GM19328 (cell line): Measurements from ENCODE around the gene PTPN2.
"Not testable (repeated sequence)": the region's sequence is repeated elsewhere in the genome, so short reads cannot be mapped to it uniquely, and the experiment has no call there.

Source experiments
- ATAC-seq: cut with Tn5 transposase; IDR thresholded peaks from one replicate; pipeline ENCODE4 v1.9.1; 2021; ENCODE audit warnings: mild to moderate bottlenecking, moderate library complexity; ENCODE audit not compliant: unreplicated experiment

The PTPN2 gene

DNA sequence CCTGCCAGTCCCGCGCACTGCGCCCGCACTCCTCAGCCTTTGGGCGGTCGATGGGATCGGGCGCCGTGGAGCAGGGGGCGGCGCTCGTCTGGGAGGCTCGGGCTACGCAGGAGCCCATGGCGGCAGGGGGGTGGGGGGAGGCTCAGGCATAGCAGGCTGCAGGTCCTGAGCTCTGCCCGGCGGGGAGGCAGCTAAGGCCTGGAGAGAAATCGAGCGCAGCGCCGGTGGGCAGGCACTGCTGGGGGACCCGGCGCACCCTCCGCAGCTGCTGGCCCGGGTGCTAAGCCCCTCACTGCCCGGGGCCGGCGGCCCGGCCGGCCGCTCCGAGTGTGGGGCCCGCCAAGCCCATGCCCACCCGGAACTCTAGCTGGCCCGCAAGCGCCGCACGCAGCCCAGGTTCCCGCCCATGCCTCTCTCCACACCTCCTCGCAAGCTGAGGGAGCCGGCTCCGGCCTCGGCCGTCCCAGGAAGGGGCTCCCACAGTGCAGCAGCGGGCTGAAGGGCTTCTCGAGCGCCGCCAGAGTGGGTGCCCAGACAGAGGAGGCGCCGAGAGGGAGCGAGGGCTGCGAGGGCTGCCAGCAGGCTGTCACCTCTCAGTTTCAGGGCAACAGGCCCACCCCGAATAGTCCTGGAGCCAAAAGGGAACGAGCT is 107.1 kb downstream of the PTPN2 start:
- no peak for ATAC-seq

DNA sequence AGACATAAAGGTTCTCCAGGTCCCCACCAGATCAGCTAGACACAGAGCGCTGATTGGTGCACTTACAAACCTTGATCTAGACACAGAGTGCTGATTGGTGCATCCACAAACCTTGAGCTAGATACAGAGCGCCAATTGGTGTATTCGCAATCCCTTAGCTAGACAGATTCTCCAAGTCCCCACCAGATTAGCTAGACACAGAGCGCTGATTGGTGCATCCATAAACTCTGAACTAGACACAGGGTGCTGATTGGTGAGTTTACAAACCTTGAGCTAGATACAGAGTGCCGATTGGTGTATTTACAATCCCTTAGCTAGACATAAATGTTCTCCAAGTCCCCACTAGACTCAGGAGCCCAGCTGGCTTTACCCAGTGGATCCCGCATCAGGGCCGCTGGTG is 107.6 kb downstream of the PTPN2 start:
- not testable (repeated sequence) for ATAC-seq

DNA sequence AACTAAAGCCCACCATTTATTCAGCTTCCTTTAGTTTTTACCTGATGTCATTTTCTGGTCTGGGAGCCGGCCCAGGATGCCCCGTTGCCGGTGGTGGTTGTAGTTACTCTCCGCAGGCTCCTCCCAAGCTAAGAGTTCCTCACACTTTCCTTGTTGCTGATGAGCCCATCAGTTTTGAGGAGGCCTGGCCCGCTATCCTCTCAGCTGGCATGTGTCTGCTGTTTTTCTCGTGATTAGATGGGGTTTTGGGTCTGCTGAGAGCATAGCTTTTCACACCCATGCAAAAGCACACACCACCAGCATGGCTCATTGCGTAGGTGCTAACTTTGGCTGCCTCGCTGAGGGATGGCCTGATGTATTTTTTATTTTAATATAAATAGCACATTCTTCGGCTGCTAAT is 109.1 kb downstream of the PTPN2 start:
- no peak for ATAC-seq

DNA sequence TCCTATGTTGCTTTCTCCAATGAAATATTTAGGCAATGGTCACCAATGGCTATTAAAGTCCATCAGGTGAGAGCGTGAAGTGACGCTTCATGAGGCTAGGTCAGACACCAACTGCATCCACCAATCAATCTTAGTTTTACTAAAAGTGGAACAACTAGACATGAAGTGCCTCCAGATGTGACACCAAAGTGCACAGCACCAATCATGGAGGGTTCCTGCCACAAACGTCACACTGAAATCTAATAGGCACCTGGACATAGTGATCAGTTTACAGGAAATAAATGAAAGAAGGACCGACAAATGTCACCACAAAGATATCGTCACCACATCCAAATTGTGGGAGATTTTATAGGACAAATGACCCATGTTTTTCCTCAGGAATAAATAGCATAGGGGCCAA is 110.7 kb downstream of the PTPN2 start:
- no peak for ATAC-seq

DNA sequence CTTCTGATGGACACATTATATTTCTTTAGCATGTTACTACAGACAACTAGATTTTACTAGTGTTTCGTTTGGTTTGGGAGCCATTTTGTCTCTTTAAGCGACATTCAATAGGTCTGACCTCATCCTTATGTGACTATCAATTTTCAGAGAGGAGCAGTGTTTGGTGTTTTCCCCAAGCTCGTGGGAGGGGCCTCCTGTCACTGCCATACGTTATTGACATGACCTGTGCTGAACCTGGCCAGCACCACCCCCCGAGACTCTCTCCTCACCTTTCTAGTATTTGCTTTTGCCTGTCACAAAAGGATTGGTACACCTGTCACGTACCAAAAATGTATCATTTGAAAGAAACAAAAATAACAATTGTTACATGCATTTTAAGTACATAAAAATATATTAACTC is 111.9 kb downstream of the PTPN2 start:
- no peak for ATAC-seq

DNA sequence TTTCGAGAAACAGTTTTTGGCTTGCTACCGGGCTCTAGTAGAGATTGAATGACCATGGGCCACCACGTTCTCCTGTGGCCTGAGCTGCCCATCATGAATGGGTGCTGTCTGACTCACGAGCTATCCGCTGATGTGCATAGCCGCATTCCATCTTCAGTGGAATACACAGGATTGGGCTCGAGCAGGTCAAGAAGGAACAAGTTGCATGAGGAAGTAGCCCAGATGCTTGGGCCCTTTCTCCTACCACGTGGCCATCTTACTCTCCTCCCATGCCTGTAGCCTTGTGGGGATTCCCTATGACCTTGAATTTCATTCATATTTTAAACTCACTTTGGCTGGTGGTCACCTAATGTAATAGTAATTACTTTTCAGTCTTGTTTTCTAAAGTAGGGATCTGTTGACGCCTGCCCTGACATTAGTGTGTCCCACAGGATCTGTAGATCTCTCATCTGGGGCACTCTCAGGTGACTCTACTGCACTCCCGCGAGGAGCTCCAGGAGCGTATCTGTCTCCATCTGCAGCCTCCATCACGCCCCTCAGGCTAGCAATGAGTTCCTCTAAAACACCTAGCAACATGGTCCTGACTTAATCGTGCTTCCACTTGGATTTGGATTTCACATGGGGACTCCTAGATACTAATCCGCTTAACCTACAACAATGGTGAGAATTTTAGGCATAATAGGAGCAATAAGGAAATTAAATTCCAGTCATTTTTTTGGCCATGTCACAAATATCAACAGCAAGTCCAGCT is 113.4 kb downstream of the PTPN2 start:
- ATAC-seq, result no peak

DNA sequence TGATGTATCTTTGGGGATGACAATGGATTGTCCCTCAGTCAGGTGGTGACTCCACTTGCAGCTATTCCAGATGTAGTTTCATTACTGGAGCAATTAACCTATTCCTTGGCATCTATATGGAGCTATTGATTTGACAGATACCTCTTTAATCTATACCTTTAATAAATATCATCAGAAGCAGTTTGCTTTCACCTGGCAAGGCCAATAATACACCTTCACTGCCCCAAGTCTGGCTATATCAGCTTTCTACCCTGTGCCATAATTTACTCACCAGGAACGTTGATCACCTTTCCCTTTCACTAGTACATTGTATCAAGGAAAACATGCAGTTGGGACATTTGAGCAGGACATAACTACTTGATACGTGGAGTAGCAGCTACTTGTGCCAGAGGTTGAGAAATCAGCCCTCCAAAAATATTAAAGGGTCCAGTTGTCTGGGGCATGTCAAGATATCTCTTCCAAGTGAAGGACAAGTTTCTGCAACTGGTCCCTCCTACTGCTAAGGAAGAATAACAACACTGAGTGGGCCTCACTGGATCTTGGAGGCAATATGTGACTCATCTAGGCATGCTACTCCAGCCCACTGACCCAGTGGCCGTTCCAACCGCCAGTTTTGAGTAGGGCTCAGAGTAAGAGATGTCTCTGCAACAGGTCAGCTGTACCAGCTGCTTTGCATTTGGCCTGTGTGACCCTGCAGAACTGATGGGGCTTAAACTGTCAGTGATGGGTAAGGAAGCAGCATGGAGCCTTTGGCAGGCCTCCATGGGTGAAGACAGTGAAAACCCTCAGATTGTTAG is 114.2 kb downstream of the PTPN2 start:
- ATAC-seq, result no peak

DNA sequence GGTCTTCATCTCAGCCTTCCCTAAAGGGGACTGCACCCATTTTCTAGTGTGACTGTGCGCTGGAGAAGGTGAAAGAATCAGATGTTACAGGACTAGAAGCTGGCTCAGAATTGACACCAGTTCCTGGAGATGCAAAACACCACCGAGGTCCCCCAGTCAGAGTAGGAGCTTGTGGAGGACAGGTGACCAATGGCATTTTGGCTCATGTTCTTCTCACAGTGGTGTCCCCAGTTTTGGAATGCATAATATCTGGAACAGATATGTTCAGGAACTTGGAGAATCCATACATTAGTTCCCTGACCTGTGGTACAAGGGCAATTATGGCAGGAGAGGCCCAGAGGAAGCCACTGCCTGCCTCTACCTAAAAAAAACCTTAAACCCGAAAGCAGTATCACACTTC is 114.9 kb downstream of the PTPN2 start:
- no peak for ATAC-seq

DNA sequence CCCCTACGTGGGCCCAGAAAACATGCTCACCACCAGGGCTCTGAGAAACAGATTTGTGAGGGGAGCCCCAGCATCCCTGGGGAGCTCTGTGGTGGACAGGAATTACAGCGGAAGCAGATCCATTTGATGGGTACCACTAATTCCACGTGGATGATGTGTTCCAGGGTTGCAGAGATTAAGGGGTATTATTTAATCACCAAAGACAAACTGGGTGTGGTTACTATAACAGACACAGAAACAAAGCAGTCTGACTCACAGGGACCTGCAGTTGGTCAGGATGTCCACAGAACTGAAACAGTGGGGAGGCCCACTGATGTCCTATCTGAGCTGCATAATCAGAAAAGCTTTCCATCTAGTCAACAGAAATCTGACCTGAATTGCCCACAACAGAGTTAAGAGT is 115.4 kb downstream of the PTPN2 start:
- no peak for ATAC-seq

DNA sequence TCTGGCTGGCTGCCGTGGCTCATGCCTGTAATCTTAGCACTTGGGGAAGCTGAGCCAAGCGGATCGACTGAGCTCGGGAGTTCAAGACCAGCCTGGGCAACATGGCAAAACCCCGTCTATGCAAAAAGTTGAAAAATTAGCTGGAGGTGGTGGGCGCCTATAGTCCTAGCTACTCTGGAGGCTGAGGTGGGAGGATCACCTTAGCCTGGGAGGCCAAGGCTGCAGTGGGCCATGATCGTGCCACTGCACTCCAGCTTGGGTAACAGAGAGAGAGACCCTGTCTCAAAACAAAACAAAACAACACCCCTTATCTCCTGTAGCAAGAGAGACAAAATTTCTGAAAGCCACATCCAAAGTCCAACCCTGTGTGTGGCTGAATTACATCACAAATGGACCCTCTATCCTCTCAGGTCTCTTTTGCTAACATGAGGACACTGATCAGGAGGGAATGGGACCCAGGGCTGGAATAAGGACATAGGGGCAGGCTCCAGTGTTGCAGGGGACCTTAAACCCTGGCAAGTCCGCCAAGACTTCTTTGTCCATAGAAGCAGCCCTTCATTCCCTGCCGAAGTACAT is 116.4 kb downstream of the PTPN2 start:
- ATAC-seq, result no peak

DNA sequence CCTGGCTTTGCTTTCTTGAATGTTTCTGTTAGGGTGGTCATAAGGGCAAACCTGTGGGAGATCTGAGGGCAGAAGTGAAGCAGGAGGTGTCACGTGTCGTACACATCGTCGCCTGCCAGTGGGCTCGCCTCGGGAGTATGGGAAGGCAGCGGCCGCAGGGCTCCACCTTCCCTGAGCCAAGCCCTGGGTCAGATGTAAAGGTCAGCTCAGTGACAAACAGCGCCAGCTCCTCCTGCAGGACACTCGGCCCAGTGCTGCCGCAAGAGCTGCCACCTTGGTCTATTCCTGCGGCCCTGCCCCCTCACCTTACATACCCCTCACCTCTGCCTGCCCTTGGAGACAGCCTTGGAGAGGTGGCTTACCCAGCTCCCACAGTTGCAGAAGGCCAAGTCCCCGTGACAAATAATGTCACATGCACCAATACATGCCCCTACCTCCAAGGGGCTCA is 117.0 kb downstream of the PTPN2 start:
- no peak for ATAC-seq

DNA sequence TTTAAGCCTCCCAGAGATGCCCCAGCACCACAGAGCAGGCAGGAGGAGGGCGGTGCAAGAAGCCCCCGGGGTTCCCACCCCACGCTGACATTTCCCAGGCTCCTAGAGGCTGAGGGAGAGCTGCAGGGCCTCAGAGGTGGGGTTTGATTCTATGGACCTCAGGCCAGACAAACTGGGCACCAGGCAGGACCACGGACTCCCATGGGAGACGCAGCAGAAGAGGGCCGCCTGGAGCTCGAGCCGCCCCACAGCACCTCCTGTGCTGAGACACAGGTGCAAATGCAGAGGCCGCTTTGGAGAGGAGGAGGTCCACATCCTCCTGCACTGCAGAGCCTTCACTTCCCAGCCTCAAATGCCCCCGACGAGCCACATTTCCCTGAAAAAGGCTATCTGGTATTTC is 118.5 kb downstream of the PTPN2 start:
- ATAC-seq, result no peak

DNA sequence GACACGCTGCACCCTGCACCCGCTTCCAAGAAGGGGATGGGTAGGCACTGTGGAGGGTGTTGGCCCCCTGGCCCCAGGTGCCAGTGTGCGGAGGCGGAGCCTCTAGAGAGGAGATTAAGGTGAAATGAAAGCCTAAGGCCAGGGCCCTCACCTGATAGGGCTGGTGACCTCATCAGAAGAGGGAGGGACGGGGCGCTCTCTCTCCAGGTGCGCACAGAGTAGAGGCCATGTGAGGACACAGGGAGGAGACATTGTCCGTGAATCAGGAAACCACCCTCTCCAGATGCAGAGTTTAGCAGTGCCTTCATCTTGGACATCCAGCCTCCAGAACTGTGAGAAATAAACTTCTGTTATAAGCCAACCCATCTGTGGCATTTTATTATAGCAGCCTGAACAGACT is 118.9 kb downstream of the PTPN2 start:
- ATAC-seq, result no peak

DNA sequence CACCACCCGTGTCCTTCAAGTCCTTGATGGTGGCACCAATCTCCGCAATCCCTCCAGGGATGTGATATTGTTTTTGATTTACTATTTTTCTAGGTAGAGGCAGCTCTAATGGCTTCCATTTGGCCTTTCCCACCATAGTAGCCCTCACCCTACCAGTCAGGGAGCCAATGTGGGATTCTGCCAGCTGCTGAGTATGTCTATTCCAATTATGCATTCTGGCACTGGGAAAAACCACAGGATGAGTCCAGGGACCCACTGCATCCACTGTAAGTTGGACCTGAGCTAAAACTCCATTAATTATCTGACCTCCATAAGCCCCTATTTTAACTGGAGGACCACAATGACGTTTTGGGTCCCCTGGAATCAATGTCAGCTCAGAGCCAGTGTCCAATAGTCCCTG is 125.5 kb downstream of the PTPN2 start:
- ATAC-seq, result not testable (repeated sequence)

DNA sequence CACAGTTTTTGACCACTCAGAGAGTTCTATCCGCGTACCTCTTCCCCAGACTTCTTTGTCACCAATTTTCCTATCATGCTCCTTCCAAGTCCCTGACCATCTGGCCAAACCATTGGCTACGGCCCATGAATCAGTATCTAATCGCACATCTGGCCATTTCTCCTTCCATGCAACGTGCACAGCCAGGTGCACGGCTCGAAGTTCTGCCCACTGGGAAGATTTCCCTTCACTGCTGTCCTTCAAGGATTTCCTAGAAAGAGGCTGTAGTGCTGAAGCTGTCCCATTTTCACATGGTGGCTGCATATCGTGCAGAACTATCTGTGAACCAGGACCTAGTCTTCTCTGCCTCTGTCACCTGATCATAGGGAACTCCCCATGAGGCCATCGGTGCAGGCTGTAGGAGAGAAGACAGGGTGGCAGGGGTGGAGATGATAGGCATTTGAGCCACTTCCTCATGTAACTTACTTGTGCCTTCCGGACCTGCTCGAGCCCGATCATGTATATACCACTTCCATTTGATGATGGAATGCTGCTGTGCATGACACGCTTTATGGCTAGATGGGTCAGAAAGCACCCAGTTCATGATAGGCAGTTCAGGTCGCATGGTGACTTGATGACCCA is 127.3 kb downstream of the PTPN2 start:
- ATAC-seq, result not testable (repeated sequence)

DNA sequence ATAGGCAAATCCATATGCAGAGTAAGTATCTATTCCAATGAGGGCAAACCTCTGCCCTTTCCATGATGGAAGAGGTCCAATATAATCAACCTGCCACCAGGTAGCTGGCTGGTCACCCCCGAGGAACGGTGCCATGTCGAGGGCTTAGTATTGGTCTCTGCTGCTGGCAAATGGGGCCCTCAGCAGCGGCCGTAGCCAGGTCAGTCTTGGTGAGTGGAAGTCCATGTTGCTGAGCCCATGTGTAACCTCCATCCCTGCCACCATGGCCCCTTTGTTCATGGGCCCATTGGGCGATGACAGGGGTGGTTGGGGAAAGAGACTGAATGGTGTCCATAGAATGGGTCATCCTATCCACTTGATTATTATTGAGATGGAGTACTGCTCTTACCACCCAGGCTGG is 128.4 kb downstream of the PTPN2 start:
- ATAC-seq, result not testable (repeated sequence)

DNA sequence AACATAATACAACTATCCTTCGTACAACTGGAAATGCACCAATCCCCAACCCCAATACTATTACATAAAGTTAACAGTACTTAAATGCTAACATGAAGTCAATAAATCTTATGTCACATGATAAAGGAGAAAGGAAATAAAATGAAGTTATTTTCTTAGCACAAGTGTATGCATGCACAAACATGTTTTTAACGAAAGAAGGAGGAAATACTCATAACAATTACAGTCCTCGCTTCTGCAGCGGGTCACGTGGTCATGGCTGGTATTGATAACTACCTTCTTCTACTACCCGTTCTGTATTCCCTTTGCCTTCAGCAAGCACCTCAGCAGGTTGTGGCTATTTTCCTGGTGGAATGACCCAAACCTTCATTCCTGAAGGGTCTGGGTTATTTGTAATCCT is 129.5 kb downstream of the PTPN2 start:
- ATAC-seq, result no peak

DNA sequence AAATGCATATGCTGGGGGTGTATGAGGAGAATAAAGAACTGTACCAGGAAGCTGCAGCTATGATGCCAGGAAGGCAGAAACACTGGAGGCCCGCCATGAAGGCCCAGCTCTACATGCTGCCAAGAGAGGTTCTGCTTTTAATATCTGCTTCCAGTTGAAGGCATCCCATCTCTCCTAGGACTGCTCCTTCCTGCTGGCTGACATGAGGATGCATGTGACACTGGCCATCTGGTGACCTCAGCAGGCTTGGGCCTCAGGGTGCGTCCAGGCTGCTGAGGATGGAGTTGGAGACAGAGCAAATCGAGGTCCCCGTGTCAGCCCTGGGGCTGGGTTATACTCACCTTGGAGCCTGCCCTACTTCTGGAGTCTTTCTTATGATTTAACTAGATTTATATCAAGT is 132.1 kb downstream of the PTPN2 start:
- ATAC-seq, result no peak

DNA sequence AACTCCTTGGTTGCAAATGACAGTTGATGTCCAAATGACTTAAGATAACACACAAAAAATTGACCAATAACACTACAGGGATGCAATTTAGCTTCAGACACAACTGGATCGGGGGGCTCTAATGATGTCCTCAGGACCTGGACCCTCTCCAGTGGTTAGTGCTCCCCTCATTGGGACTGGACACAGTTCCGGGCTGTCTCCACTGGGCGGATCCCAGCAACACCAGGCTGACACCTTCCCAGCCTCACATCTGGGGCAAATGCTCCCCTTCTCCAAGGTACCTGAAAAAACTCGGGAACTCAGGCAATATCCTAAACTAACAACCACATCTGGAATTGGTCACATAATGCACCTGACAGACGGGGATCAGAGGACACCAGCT is 132.5 kb downstream of the PTPN2 start:
- no peak for ATAC-seq

DNA sequence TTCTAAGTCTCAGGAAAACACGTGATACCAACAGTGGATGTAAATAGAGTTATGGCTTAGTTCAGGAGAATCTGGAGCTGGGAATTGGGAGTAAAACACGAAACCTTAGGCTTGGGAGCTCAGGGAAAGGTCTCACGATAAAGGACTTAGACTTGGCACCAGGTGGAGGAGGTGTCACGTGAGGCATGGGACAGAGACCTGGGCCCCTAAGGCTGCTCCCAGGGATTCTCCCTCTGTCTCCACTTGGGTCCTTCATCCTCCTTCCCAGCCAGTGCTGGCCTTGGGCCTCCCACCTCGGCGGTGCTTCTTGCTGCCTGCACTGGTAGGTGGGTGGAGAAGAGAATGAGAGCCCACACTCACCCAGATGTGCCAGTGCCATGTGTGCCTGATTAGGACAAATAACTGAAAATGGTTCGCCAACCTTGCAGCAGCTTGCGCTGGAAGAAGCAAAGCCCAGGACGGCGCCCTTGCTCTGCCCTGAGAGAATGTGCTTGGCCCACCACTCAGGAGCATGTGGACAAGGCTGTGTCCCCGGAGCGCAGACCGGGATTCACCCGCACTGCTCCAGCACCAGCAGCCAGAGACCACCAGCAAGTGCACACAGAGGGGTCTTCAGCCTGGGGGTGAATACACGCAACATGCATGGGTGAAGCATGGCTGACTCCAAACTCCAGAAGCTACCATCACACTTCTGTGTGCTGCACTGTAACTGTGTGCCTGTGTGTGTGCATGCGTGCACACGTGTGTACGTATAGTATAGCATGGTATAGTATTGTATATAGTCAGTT is 133.1 kb downstream of the PTPN2 start:
- ATAC-seq, result no peak
